ENCODE results near the gene FAM131C.

The FAM131C gene

GRCh38 chr1:16114527-16115467 is 41.3 kb upstream of the FAM131C start:
- WGBS (ENCODE audit: insufficient coverage), result 100% methylated on average over 14 of the region's 23 CpGs
- no peaks in the 10 kb centered on the region for H3K9me3 ChIP-seq (ENCODE audit: control extremely low read depth in 1 of 5, control insufficient read depth in 4 of 5, insufficient read depth in 2 of 5, low read depth in 1 of 5, low read length in 4 of 5)
- DNase-seq, result no peak
- H3K27ac ChIP-seq (ENCODE audit: insufficient read depth in 1 of 2, low read depth in 1 of 2, low read length in 2 of 2, poor library complexity in 1 of 2, severe bottlenecking in 2 of 2), result no peak overlapping the region
- ChIA-PET POLR2A (no interaction called here), CTCF (no interaction called here)
- H3K4me1 ChIP-seq (ENCODE audit: control extremely low read depth in 1 of 4, control insufficient read depth in 4 of 4, insufficient read depth in 4 of 4, low read length in 3 of 4), result no peaks in the 10 kb centered on the region
- H3K36me3 ChIP-seq (ENCODE audit: control insufficient read depth in 4 of 4, insufficient read depth in 4 of 4, low read length in 3 of 4), result no peaks in the 10 kb centered on the region
- H3K27me3 ChIP-seq (replicated peaks in 2 of 5; ENCODE audit: control insufficient read depth in 4 of 5, insufficient read depth in 5 of 5, low read length in 4 of 5), result no peaks in the 10 kb centered on the region
- H3K4me3 ChIP-seq (ENCODE audit: control insufficient read depth in 1 of 7, extremely low read depth in 1 of 7, insufficient read depth in 4 of 7, low read depth in 2 of 7, low read length in 6 of 7), result no peak overlapping the region

- Histone ChIP-seq H3K36me3 (ENCODE audit: control insufficient read depth in 4 of 4, insufficient read depth in 4 of 4, low read length in 3 of 4) (no peaks in the 10 kb centered on the region), H3K27ac (ENCODE audit: insufficient read depth in 1 of 2, low read depth in 1 of 2, low read length in 2 of 2, poor library complexity in 1 of 2, severe bottlenecking in 2 of 2) (no peak overlapping the region), H3K4me1 (ENCODE audit: control extremely low read depth in 1 of 4, control insufficient read depth in 4 of 4, insufficient read depth in 4 of 4, low read length in 3 of 4) (no peaks in the 10 kb centered on the region), H3K27me3 (replicated peaks in 2 of 5; ENCODE audit: control insufficient read depth in 4 of 5, insufficient read depth in 5 of 5, low read length in 4 of 5) (no peaks in the 10 kb centered on the region), H3K4me3 (ENCODE audit: control insufficient read depth in 1 of 7, extremely low read depth in 1 of 7, insufficient read depth in 4 of 7, low read depth in 2 of 7, low read length in 6 of 7) (no peak overlapping the region), H3K9me3 (ENCODE audit: control extremely low read depth in 1 of 5, control insufficient read depth in 4 of 5, insufficient read depth in 2 of 5, low read depth in 1 of 5, low read length in 4 of 5) (peaks cover 0 to 12% (median 3%) of the 10 kb centered on the region in 5 experiments)
- WGBS (ENCODE audit: insufficient coverage), result 98% methylated on average over 10 of the region's 14 CpGs
- ChIA-PET CTCF (interaction anchor here (0.6 to 1.6 kb wide), 3 partner anchors 14 to 32 kb away, joined by 3 to 4 read pairs (median 3); no protein-coding TSS in a partner anchor), POLR2A (no interaction called here)
- DNase-seq, result no peak
Measured at GRCh38 chr1:16112596-16113555, 39.4 kb upstream of the FAM131C start.

- Histone ChIP-seq H3K27me3 (replicated peaks in 2 of 5; ENCODE audit: control insufficient read depth in 4 of 5, insufficient read depth in 5 of 5, low read length in 4 of 5) (no peaks in the 10 kb centered on the region), H3K36me3 (ENCODE audit: control insufficient read depth in 4 of 4, insufficient read depth in 4 of 4, low read length in 3 of 4) (no peaks in the 10 kb centered on the region), H3K4me3 (ENCODE audit: control insufficient read depth in 1 of 7, extremely low read depth in 1 of 7, insufficient read depth in 4 of 7, low read depth in 2 of 7, low read length in 6 of 7) (no peak overlapping the region), H3K9me3 (ENCODE audit: control extremely low read depth in 1 of 5, control insufficient read depth in 4 of 5, insufficient read depth in 2 of 5, low read depth in 1 of 5, low read length in 4 of 5) (peaks cover 0 to 16% (median 4%) of the 10 kb centered on the region in 5 experiments), H3K4me1 (ENCODE audit: control extremely low read depth in 1 of 4, control insufficient read depth in 4 of 4, insufficient read depth in 4 of 4, low read length in 3 of 4) (no peaks in the 10 kb centered on the region), H3K27ac (ENCODE audit: insufficient read depth in 1 of 2, low read depth in 1 of 2, low read length in 2 of 2, poor library complexity in 1 of 2, severe bottlenecking in 2 of 2) (no peak overlapping the region)
- DNase-seq, result no peak
- WGBS (ENCODE audit: insufficient coverage), result 89% methylated on average over 14 of the region's 15 CpGs
- ChIA-PET POLR2A (no interaction called here), CTCF (interaction anchor here (0.6 to 1.6 kb wide), 3 partner anchors 13 to 31 kb away, joined by 3 to 4 read pairs (median 3); no protein-coding TSS in a partner anchor)
Measured at GRCh38 chr1:16111771-16112595, 38.5 kb upstream of the FAM131C start.

GRCh38 chr1:16110884-16111283 is 37.4 kb upstream of the FAM131C start:
- Histone ChIP-seq H3K27me3 (replicated peaks in 2 of 5; ENCODE audit: control insufficient read depth in 4 of 5, insufficient read depth in 5 of 5, low read length in 4 of 5) (no peaks in the 10 kb centered on the region), H3K4me3 (ENCODE audit: control insufficient read depth in 1 of 7, extremely low read depth in 1 of 7, insufficient read depth in 4 of 7, low read depth in 2 of 7, low read length in 6 of 7) (no peak overlapping the region), H3K4me1 (ENCODE audit: control extremely low read depth in 1 of 4, control insufficient read depth in 4 of 4, insufficient read depth in 4 of 4, low read length in 3 of 4) (no peaks in the 10 kb centered on the region), H3K9me3 (ENCODE audit: control extremely low read depth in 1 of 5, control insufficient read depth in 4 of 5, insufficient read depth in 2 of 5, low read depth in 1 of 5, low read length in 4 of 5) (peaks cover 0 to 16% (median 4%) of the 10 kb centered on the region in 5 experiments), H3K36me3 (ENCODE audit: control insufficient read depth in 4 of 4, insufficient read depth in 4 of 4, low read length in 3 of 4) (no peaks in the 10 kb centered on the region), H3K27ac (ENCODE audit: insufficient read depth in 1 of 2, low read depth in 1 of 2, low read length in 2 of 2, poor library complexity in 1 of 2, severe bottlenecking in 2 of 2) (no peak overlapping the region)
- DNase-seq, result no peak
- POLR2A ChIA-PET, result no interaction called here
- CTCF ChIA-PET, result interaction anchor here (0.7 to 1.2 kb wide), 3 partner anchors 29 to 75 kb away, joined by 3 read pairs; no protein-coding TSS in a partner anchor
- 94% methylated on average over 4 of the region's 7 CpGs for WGBS (ENCODE audit: insufficient coverage)

GRCh38 chr1:16110456-16110855 is 37.0 kb upstream of the FAM131C start:
- 93% methylated on average over 6 of the region's 6 CpGs for WGBS (ENCODE audit: insufficient coverage)
- no peak for DNase-seq
- Histone ChIP-seq H3K4me3 (ENCODE audit: control insufficient read depth in 1 of 7, extremely low read depth in 1 of 7, insufficient read depth in 4 of 7, low read depth in 2 of 7, low read length in 6 of 7) (no peak overlapping the region), H3K27me3 (replicated peaks in 2 of 5; ENCODE audit: control insufficient read depth in 4 of 5, insufficient read depth in 5 of 5, low read length in 4 of 5) (no peaks in the 10 kb centered on the region), H3K9me3 (ENCODE audit: control extremely low read depth in 1 of 5, control insufficient read depth in 4 of 5, insufficient read depth in 2 of 5, low read depth in 1 of 5, low read length in 4 of 5) (peaks cover 0 to 16% (median 4%) of the 10 kb centered on the region in 5 experiments), H3K4me1 (ENCODE audit: control extremely low read depth in 1 of 4, control insufficient read depth in 4 of 4, insufficient read depth in 4 of 4, low read length in 3 of 4) (no peaks in the 10 kb centered on the region), H3K36me3 (ENCODE audit: control insufficient read depth in 4 of 4, insufficient read depth in 4 of 4, low read length in 3 of 4) (no peaks in the 10 kb centered on the region), H3K27ac (ENCODE audit: insufficient read depth in 1 of 2, low read depth in 1 of 2, low read length in 2 of 2, poor library complexity in 1 of 2, severe bottlenecking in 2 of 2) (no peak overlapping the region)
- ChIA-PET CTCF (interaction anchor here (0.7 to 1.2 kb wide), 4 partner anchors 11 to 76 kb away, joined by 3 to 5 read pairs (median 3); no protein-coding TSS in a partner anchor), POLR2A (no interaction called here)

- no peak overlapping the region for H3K4me3 ChIP-seq (ENCODE audit: control insufficient read depth in 1 of 7, extremely low read depth in 1 of 7, insufficient read depth in 4 of 7, low read depth in 2 of 7, low read length in 6 of 7)
- H3K4me1 ChIP-seq (ENCODE audit: control extremely low read depth in 1 of 4, control insufficient read depth in 4 of 4, insufficient read depth in 4 of 4, low read length in 3 of 4), result no peaks in the 10 kb centered on the region
- no peaks in the 10 kb centered on the region for H3K36me3 ChIP-seq (ENCODE audit: control insufficient read depth in 4 of 4, insufficient read depth in 4 of 4, low read length in 3 of 4)
- WGBS (ENCODE audit: insufficient coverage), result no CpG with 5 or more reads among the region's 1 CpG
- no peaks in the 10 kb centered on the region for H3K27me3 ChIP-seq (replicated peaks in 2 of 5; ENCODE audit: control insufficient read depth in 4 of 5, insufficient read depth in 5 of 5, low read length in 4 of 5)
- ChIA-PET CTCF (interaction anchor here (0.8 to 1.3 kb wide), 4 partner anchors 10 to 37 kb away, joined by 3 to 5 read pairs (median 3); no protein-coding TSS in a partner anchor), POLR2A (no interaction called here)
- DNase-seq, result no peak
- no peak overlapping the region for H3K27ac ChIP-seq (ENCODE audit: insufficient read depth in 1 of 2, low read depth in 1 of 2, low read length in 2 of 2, poor library complexity in 1 of 2, severe bottlenecking in 2 of 2)
- peaks cover 0 to 16% (median 4%) of the 10 kb centered on the region in 5 experiments for H3K9me3 ChIP-seq (ENCODE audit: control extremely low read depth in 1 of 5, control insufficient read depth in 4 of 5, insufficient read depth in 2 of 5, low read depth in 1 of 5, low read length in 4 of 5)
Measured at GRCh38 chr1:16109571-16109970, 36.1 kb upstream of the FAM131C start.

Data from common myeloid progenitor, CD34-positive (primary cell).